K562 (cell line): Measurements from ENCODE around the gene KCP. TPM values are rescaled to one million over a fixed set of nuclear protein-coding genes. Genes with fewer than 3 reads are reported as not detected.

Source experiments
- ARID4B ChIP-seq: sonication (generic); formaldehyde crosslinking; IDR thresholded peaks from 2 replicates; pipeline ENCODE4 v1.8.0; 2022; ENCODE audit warnings: mild to moderate bottlenecking, missing genetic modification reagents
- BCLAF1 ChIP-seq, 2 experiments: fragments of 450-650 bp in 1 of 2; IDR thresholded peaks; 2 replicates each; pipeline ENCODE4 v1.6.1; 2011 to 2017; ENCODE audit warnings: low read depth in 2 of 2, antibody characterized with exemption in 1 of 2, borderline replicate concordance in 1 of 2, low read length in 1 of 2, mild to moderate bottlenecking in 1 of 2, mixed read lengths in 1 of 2; ENCODE audit not compliant: control insufficient read depth in 1 of 2
- FOXO4 ChIP-seq: fragments of 450-650 bp; formaldehyde crosslinking; IDR thresholded peaks from 2 replicates; pipeline ENCODE4 v1.4.0; 2020; ENCODE audit warnings: mild to moderate bottlenecking, moderate library complexity
- NEUROD1 ChIP-seq: fragments of 150-350 bp; IDR thresholded peaks from 2 replicates; pipeline ENCODE4 v1.6.1; 2014; ENCODE audit warnings: borderline replicate concordance, low read length, low read depth; ENCODE audit not compliant: partially characterized antibody
- PRPF4 ChIP-seq: fragments of 200-400 bp; formaldehyde crosslinking; IDR thresholded peaks from one replicate; pipeline ENCODE4 v1.6.1; 2017; ENCODE audit warnings: low read length, low read depth, mild to moderate bottlenecking; ENCODE audit not compliant: insufficient read depth, poor library complexity, severe bottlenecking
- RBM39 ChIP-seq: fragments of 200-400 bp; formaldehyde crosslinking; optimal IDR thresholded peaks from 2 replicates; pipeline ENCODE3; 2018; ENCODE audit warnings: low read depth, low read length
- RNF219 ChIP-seq: fragments of 250-450 bp; sonication (Bioruptor Pico); IDR thresholded peaks from 2 replicates; pipeline ENCODE4 v1.5.0; 2022; ENCODE audit warnings: mild to moderate bottlenecking
- TRIM25 ChIP-seq: fragments of 450-650 bp; IDR thresholded peaks from 2 replicates; pipeline ENCODE4 v1.7.0; 2016; ENCODE audit warnings: borderline replicate concordance
- ZKSCAN3 ChIP-seq: fragments of 250-450 bp; sonication (Bioruptor Pico); IDR thresholded peaks from 2 replicates; pipeline ENCODE4 v1.4.0; 2020
- ZNF668 ChIP-seq: fragments of 250-450 bp; sonication (Bioruptor Pico); IDR thresholded peaks from 2 replicates; pipeline ENCODE4 v1.8.0; 2022; ENCODE audit warnings: mild to moderate bottlenecking, inconsistent platforms
- ZNF696 ChIP-seq: fragments of 250-450 bp; sonication (Bioruptor Pico); conservative IDR thresholded peaks from 2 replicates; pipeline ENCODE4 v1.4.0; 2020; ENCODE audit warnings: mild to moderate bottlenecking, moderate library complexity
- ZNF778 ChIP-seq: fragments of 450-650 bp; formaldehyde crosslinking; IDR thresholded peaks from 2 replicates; pipeline ENCODE4 v1.4.0; 2020; ENCODE audit warnings: mild to moderate bottlenecking, moderate library complexity
- polyA plus RNA-seq, 8 experiments: library from polyadenylated mRNA; depleted of rRNA in 4 of 8; stranded (reverse) in 5 of 8; unstranded in 3 of 8; fragments of >200 nt; fragmentation: Nextera tagmentation in 2 of 8; fragmentation: Illumina TruSeq in 1 of 8; extraction: Ambion mirVana in 2 of 8; extraction: Trizol in 1 of 8; gene quantifications; 2 replicates each; pipeline versions ENCODE4 v1.2.1 to v1.2.3, GENCODE V29; 2011 to 2014; ENCODE audit warnings: inconsistent platforms in 1 of 8, missing spikeins in 1 of 8
- total RNA-seq, 7 experiments: library from RNA; depleted of rRNA in 6 of 7; stranded (reverse); fragments of >200 nt in 6 of 7; fragmentation: Illumina TruSeq in 2 of 7; extraction: Trizol in 2 of 7; gene quantifications; 2 replicates each; pipeline versions ENCODE4 v1.2.1 to v1.2.3, GENCODE V29; 2011 to 2021; ENCODE audit warnings: low replicate concordance in 1 of 7

KCP gene
- total and polyA plus RNA-seq, 9 of the 15 experiments (the other 6 are each of a cell fraction or from before 2014, with no cell fraction given): 0.06 to 0.17 (median 0.12) TPM; not detected in 3

GRCh38 chr7:128902761-128903585, 7.5 kb downstream of the KCP start (continued):
- no peak for TF ChIP-seq TRIM25
- TF ChIP-seq NEUROD1: no peak
- no peak for TF ChIP-seq ARID4B (CRISPR knock-in tag)
- TF ChIP-seq BCLAF1 (IDR thresholded peaks at IDR 0.05; ENCODE audit: borderline replicate concordance in 1 of 2, control insufficient read depth in 1 of 2, low read depth in 2 of 2, low read length in 1 of 2): no peak
- TF ChIP-seq ZNF668 (CRISPR knock-in tag): no peak
- TF ChIP-seq FOXO4 (CRISPR knock-in tag): no peak
- TF ChIP-seq ZNF778 (CRISPR knock-in tag): no peak
- TF ChIP-seq PRPF4: no peak
- TF ChIP-seq ZNF696 (CRISPR knock-in tag): no peak
- no peak for TF ChIP-seq ZKSCAN3
- TF ChIP-seq RBM39: no peak
- TF ChIP-seq RNF219 (CRISPR knock-in tag): no peak
